Neural cell (in vitro differentiated cells): ENCODE data around the gene HECTD1. TPM values are rescaled to one million over a fixed set of nuclear protein-coding genes. Genes with fewer than 3 reads are reported as not detected.
"Not testable (repeated sequence)": the region's sequence is repeated elsewhere in the genome, so short reads cannot be mapped to it uniquely, and the experiment has no call there.

ENCODE experiments used
- H2AFZ ChIP-seq: fragments of 200-600, 300-800 bp; sonication (generic), shearing (Covaris generic); 2 replicates; pipeline ENCODE4 v1.6.0; 2014; ENCODE audit warnings: low read depth, mild to moderate bottlenecking, antibody characterized with exemption, low read length, moderate library complexity
- H3F3A ChIP-seq: fragments of 200-600 bp; shearing (Covaris generic); 2 replicates; pipeline ENCODE4 v1.6.1; 2016; ENCODE audit warnings: mild to moderate bottlenecking, moderate library complexity, mixed read lengths, antibody characterized with exemption, low read length; ENCODE audit not compliant: insufficient read depth, poor library complexity, severe bottlenecking
- H3K27ac ChIP-seq: fragments of 200-600, 300-800 bp; sonication (generic), shearing (Covaris generic); 2 replicates; pipeline ENCODE4 v1.5.1; 2014; ENCODE audit warnings: mild to moderate bottlenecking, low read length, moderate library complexity
- H3K27me3 ChIP-seq: fragments of 300-800, 200-600 bp; sonication (generic), shearing (Covaris generic); 2 replicates; pipeline ENCODE4 v1.6.0; 2014; ENCODE audit warnings: mild to moderate bottlenecking, low read depth, low read length, moderate library complexity; ENCODE audit not compliant: insufficient read depth
- H3K36me3 ChIP-seq: fragments of 300-800, 200-600 bp; sonication (generic), shearing (Covaris generic); 2 replicates; pipeline ENCODE4 v1.5.1; 2014; ENCODE audit warnings: mild to moderate bottlenecking, antibody characterized with exemption, low read length, moderate library complexity; ENCODE audit not compliant: insufficient read depth
- H3K4me2 ChIP-seq: fragments of 300-800, 200-600 bp; sonication (generic), shearing (Covaris generic); 2 replicates; pipeline ENCODE4 v1.6.0; 2014; ENCODE audit warnings: mild to moderate bottlenecking, low read length
- H3K4me3 ChIP-seq: fragments of 300-800, 200-600 bp; sonication (generic), shearing (Covaris generic); 2 replicates; pipeline ENCODE4 v1.5.1; 2014; ENCODE audit warnings: mild to moderate bottlenecking, low read length, moderate library complexity
- H3K79me2 ChIP-seq: fragments of 200-600 bp; shearing (Covaris generic); replicated peaks from 2 replicates; pipeline ENCODE4 v1.6.0; 2014; ENCODE audit warnings: mild to moderate bottlenecking, low read length, moderate library complexity; ENCODE audit not compliant: insufficient read depth
- H3K9ac ChIP-seq: fragments of 300-800, 200-600 bp; sonication (generic), shearing (Covaris generic); 2 replicates; pipeline ENCODE4 v1.6.1; 2016; ENCODE audit warnings: mild to moderate bottlenecking, low read length, mixed read lengths
- H3K9me2 ChIP-seq: fragments of 200-600 bp; shearing (Covaris generic); 2 replicates; pipeline ENCODE4 v1.6.1; 2016; ENCODE audit warnings: mild to moderate bottlenecking, low read length, mixed read lengths; ENCODE audit not compliant: insufficient read depth
- H3K9me3 ChIP-seq: fragments of 200-600, 300-800 bp; sonication (generic), shearing (Covaris generic); 2 replicates; pipeline ENCODE4 v1.6.1; 2016; ENCODE audit warnings: mild to moderate bottlenecking, mixed run types, low read length, moderate library complexity, mixed read lengths
- H4K20me1 ChIP-seq: fragments of 200-600 bp; shearing (Covaris generic); 2 replicates; pipeline ENCODE4 v1.6.1; 2016; ENCODE audit warnings: mild to moderate bottlenecking, mixed run types; ENCODE audit not compliant: insufficient read depth
- CTCF ChIP-seq: fragments of 450-650 bp; IDR thresholded peaks from 2 replicates; pipeline ENCODE4 v1.5.1; 2014; ENCODE audit warnings: antibody characterized with exemption, mild to moderate bottlenecking, moderate library complexity; ENCODE audit not compliant: poor library complexity, severe bottlenecking
- EP300 ChIP-seq: fragments of 450-650 bp; conservative IDR thresholded peaks from 2 replicates; pipeline ENCODE4 v1.6.1; 2014; ENCODE audit warnings: antibody characterized with exemption, mild to moderate bottlenecking, moderate library complexity; ENCODE audit not compliant: poor library complexity, severe bottlenecking
- EZH2 ChIP-seq: fragments of 200-600, 300-800 bp; shearing (Covaris generic), sonication (generic); IDR thresholded peaks from 2 replicates; pipeline ENCODE4 v1.6.1; 2014; ENCODE audit warnings: antibody characterized with exemption, low read length, borderline replicate concordance, mild to moderate bottlenecking; ENCODE audit not compliant: insufficient read depth, poor library complexity, severe bottlenecking
- MXI1 ChIP-seq: fragments of 450-650 bp; conservative IDR thresholded peaks from 2 replicates; pipeline ENCODE4 v1.6.1; 2014; ENCODE audit warnings: antibody characterized with exemption, mild to moderate bottlenecking; ENCODE audit not compliant: poor library complexity, severe bottlenecking
- POLR2AphosphoS5 ChIP-seq: IDR thresholded peaks from 2 replicates; pipeline ENCODE4 v1.6.1; 2012
- RAD21 ChIP-seq: fragments of 450-650 bp; conservative IDR thresholded peaks from 2 replicates; pipeline ENCODE4 v1.6.1; 2014; ENCODE audit warnings: antibody characterized with exemption, mild to moderate bottlenecking, moderate library complexity
- REST ChIP-seq: IDR thresholded peaks from 2 replicates; pipeline ENCODE4 v1.6.1; 2012; ENCODE audit warnings: borderline replicate concordance
- SMC3 ChIP-seq: fragments of 450-650 bp; conservative IDR thresholded peaks from 2 replicates; pipeline ENCODE4 v1.6.1; 2014; ENCODE audit warnings: antibody characterized with exemption, mild to moderate bottlenecking, moderate library complexity; ENCODE audit not compliant: poor library complexity
- TAF1 ChIP-seq: IDR thresholded peaks from 2 replicates; pipeline ENCODE4 v1.6.1; 2012; ENCODE audit warnings: low read depth
- polyA plus RNA-seq: library from polyadenylated mRNA; depleted of rRNA; stranded (reverse); fragments of >200 nt; gene quantifications from 2 replicates; pipeline ENCODE4 v1.2.3, GENCODE V29; 2014

HECTD1 gene
- polyA plus RNA-seq, 1 donor from 2014 or later = 144 TPM

GRCh38 chr14:31189346-31190218 is 18.0 kb downstream of the HECTD1 start:
- no peak overlapping the region for H3K9ac ChIP-seq
- H3K36me3 ChIP-seq = peaks cover 4% of the 10 kb centered on the region
- H3K9me3 ChIP-seq = no peaks in the 10 kb centered on the region
- H4K20me1 ChIP-seq = no peaks in the 10 kb centered on the region
- TF ChIP-seq POLR2AphosphoS5 (no peak), EP300 (no peak), EZH2 (no peak), MXI1 (no peak)
- peaks cover 34% of the 10 kb centered on the region for H3K79me2 ChIP-seq
- H3K27me3 ChIP-seq = no peaks in the 10 kb centered on the region
- H2AFZ ChIP-seq = no peak overlapping the region
- no peak overlapping the region for H3K27ac ChIP-seq
- H3K9me2 ChIP-seq = no peaks in the 10 kb centered on the region
- no peak overlapping the region for H3K4me2 ChIP-seq
- no peaks in the 10 kb centered on the region for H3F3A ChIP-seq
- H3K4me3 ChIP-seq = no peak overlapping the region

- Histone ChIP-seq H3K4me2 (no peak overlapping the region), H3K27me3 (no peaks in the 10 kb centered on the region), H2AFZ (no peak overlapping the region), H3K4me3 (no peak overlapping the region), H3K79me2 (peaks cover 31% of the 10 kb centered on the region), H4K20me1 (no peaks in the 10 kb centered on the region), H3F3A (no peaks in the 10 kb centered on the region), H3K9me2 (no peaks in the 10 kb centered on the region), H3K27ac (no peak overlapping the region), H3K9ac (no peak overlapping the region), H3K36me3 (peaks cover 4% of the 10 kb centered on the region), H3K9me3 (no peaks in the 10 kb centered on the region)
- no peak for TF ChIP-seq CTCF
These were observed 18.8 kb downstream of the HECTD1 start for GRCh38 chr14:31188744-31189143.

GRCh38 chr14:31182016-31182415 is 25.6 kb downstream of the HECTD1 start:
- H3K9me3 ChIP-seq, H3K27ac ChIP-seq, H3K4me2 ChIP-seq, H2AFZ ChIP-seq, H3K79me2 ChIP-seq, H3K9me2 ChIP-seq, H4K20me1 ChIP-seq, H3K4me3 ChIP-seq, H3K36me3 ChIP-seq, H3F3A ChIP-seq, H3K9ac ChIP-seq, H3K27me3 ChIP-seq: not testable (repeated sequence)

GRCh38 chr14:31181271-31181670 is 26.3 kb downstream of the HECTD1 start:
- no peaks in the 10 kb centered on the region for H4K20me1 ChIP-seq

More at GRCh38 chr14:31181271-31181670, 26.3 kb downstream of the HECTD1 start:
- Histone ChIP-seq H3K79me2 (peaks cover 4% of the 10 kb centered on the region), H3K27ac (no peak overlapping the region), H3K36me3 (no peaks in the 10 kb centered on the region), H3K27me3 (no peaks in the 10 kb centered on the region), H3K9me3 (no peaks in the 10 kb centered on the region), H2AFZ (no peak overlapping the region), H3K4me3 (no peak overlapping the region), H3K9ac (no peak overlapping the region), H3K4me2 (no peak overlapping the region), H3F3A (no peaks in the 10 kb centered on the region), H3K9me2 (no peaks in the 10 kb centered on the region)
- TF ChIP-seq RAD21 (no peak), TAF1 (no peak), MXI1 (no peak), EZH2 (no peak), REST (no peak), SMC3 (no peak), EP300 (no peak), POLR2AphosphoS5 (no peak), CTCF (no peak)
